ENCODE data around the gene CDYL2. TPM values are rescaled to one million over a fixed set of nuclear protein-coding genes. Genes with fewer than 3 reads are reported as not detected.

Gene CDYL2
- total RNA-seq, 1 experiment from 2014 or later, result 8.2 TPM

GRCh38 chr16:80802902-80803301, 1.5 kb downstream of the CDYL2 start:
- TF ChIP-seq ERG (CRISPR knock-in tag; IDR thresholded peaks at IDR 0.05), result no peak
- TF ChIP-seq MAX (CRISPR knock-in tag; IDR thresholded peaks at IDR 0.05), result no peak
- no peak for TF ChIP-seq FOXP1 (CRISPR knock-in tag; IDR thresholded peaks at IDR 0.05; ENCODE audit: borderline replicate concordance)
- TF ChIP-seq ZNF219 (CRISPR knock-in tag; IDR thresholded peaks at IDR 0.05; ENCODE audit: borderline replicate concordance), result no peak
- no peak for TF ChIP-seq AFF4 (CRISPR knock-in tag; IDR thresholded peaks at IDR 0.05; ENCODE audit: borderline replicate concordance)
- TF ChIP-seq USF1 (CRISPR knock-in tag; IDR thresholded peaks at IDR 0.05), result no peak
- TF ChIP-seq AR (CRISPR knock-in tag; IDR thresholded peaks at IDR 0.05), result no peak
- TF ChIP-seq ZBTB43 (CRISPR knock-in tag; IDR thresholded peaks at IDR 0.05), result no peak
- TF ChIP-seq CBFB (CRISPR knock-in tag; IDR thresholded peaks at IDR 0.05; ENCODE audit: low read depth), result no peak
- no peak for TF ChIP-seq ZNF671 (CRISPR knock-in tag; IDR thresholded peaks at IDR 0.05)
- no peak for TF ChIP-seq ATF3 (CRISPR knock-in tag; conservative IDR thresholded peaks at IDR 0.05)
- TF ChIP-seq HMGA2 (CRISPR knock-in tag; IDR thresholded peaks at IDR 0.05), result no peak
- no peak for TF ChIP-seq NR1H2 (CRISPR knock-in tag; IDR thresholded peaks at IDR 0.05)
- no peak for TF ChIP-seq CREB1 (CRISPR knock-in tag; IDR thresholded peaks at IDR 0.05)
- no peak for TF ChIP-seq SOX15 (CRISPR knock-in tag; IDR thresholded peaks at IDR 0.05)
- TF ChIP-seq ARID4B (CRISPR knock-in tag; IDR thresholded peaks at IDR 0.05; ENCODE audit: borderline replicate concordance), result no peak
- TF ChIP-seq ZSCAN18 (CRISPR knock-in tag; IDR thresholded peaks at IDR 0.05), result no peak
- TF ChIP-seq ZNF512 (CRISPR knock-in tag; IDR thresholded peaks at IDR 0.05; ENCODE audit: borderline replicate concordance), result no peak
- Mint-ChIP-seq H3K27ac (no peak overlapping the region), H3K4me3 (peak overlapping the region; percentile 64), H3K27me3 (ENCODE audit: low read depth) (peaks cover 46% of the 10 kb centered on the region), H3K4me1 (no peaks in the 10 kb centered on the region), H3K36me3 (no peaks in the 10 kb centered on the region), H3K9me3 (0 out of 2 replicates have a peak, but pooled peaks cover 7% of the 10 kb centered on the region)
- no peak for DNase-seq (ENCODE audit: low spot score)
- ATAC-seq, result no peak
- CTCF ChIA-PET, result no interaction called here
- POLR2A ChIA-PET, result no interaction called here
